ENCODE data around the gene ZNF558. TPM values are rescaled to one million over a fixed set of nuclear protein-coding genes. Genes with fewer than 3 reads are reported as not detected.

Gene ZNF558
- total and polyA plus RNA-seq, 2 donors (not counting 3 experiments of a cell fraction or from before 2014, with no cell fraction given) = 0.35 to 4.2 TPM

- Histone ChIP-seq H3K79me2 (ENCODE audit: control insufficient read depth, insufficient read depth, low read length) (no peaks in the 10 kb centered on the region), H3K4me2 (ENCODE audit: insufficient read depth, low read length) (no peak overlapping the region), H3K27me3 (ENCODE audit: control insufficient read depth in 2 of 2, insufficient read depth in 2 of 2, low read length in 2 of 2) (no peaks in the 10 kb centered on the region), H3K9me3 (replicated peaks; ENCODE audit: control insufficient read depth, insufficient read depth, low read length) (no peaks in the 10 kb centered on the region), H3K4me1 (ENCODE audit: control insufficient read depth, extremely low read depth, insufficient read depth, low read length) (no peaks in the 10 kb centered on the region), H4K20me1 (replicated peaks; ENCODE audit: control insufficient read depth, extremely low read depth, insufficient read depth, low read length) (no peaks in the 10 kb centered on the region), H3K27ac (ENCODE audit: insufficient read depth, low read depth, low read length) (no peak overlapping the region), H3K36me3 (ENCODE audit: control insufficient read depth in 2 of 2, extremely low read depth in 1 of 2, insufficient read depth in 2 of 2, low read length in 2 of 2) (no peaks in the 10 kb centered on the region), H3K9ac (replicated peaks; ENCODE audit: extremely low read depth, insufficient read depth, low read length) (no peak overlapping the region), H3K4me3 (replicated peaks in 1 of 3; ENCODE audit: insufficient read depth in 1 of 3, low read depth in 1 of 3, low read length in 3 of 3) (no peak overlapping the region), H2AFZ (ENCODE audit: low read depth, low read length) (no peak overlapping the region), H3K9me1 (replicated peaks; ENCODE audit: control insufficient read depth, extremely low read depth, insufficient read depth, low read length) (no peaks in the 10 kb centered on the region)
- intact Hi-C loops (cut with micrococcal nuclease) = no loop called here
- no peak for TF ChIP-seq MAX (IDR thresholded peaks at IDR 0.05; ENCODE audit: insufficient read depth, insufficient read length)
- no peak for DNase-seq (ENCODE audit: low read depth, low spot score)
- POLR2A ChIA-PET = no interaction called here
- dilution Hi-C loops (cut with MboI; ENCODE audit: extremely low pct_ligation_motif_present, low sequenced_read_pairs) = no loop called here
- CTCF ChIA-PET = no interaction called here
- no peak for FAIRE-seq
- no TSS peak for BruUV-seq (replicated peaks)
Observed at GRCh38 chr19:8826371-8826770, 5.7 kb downstream of the ZNF558 start.

GRCh38 chr19:8821748-8822241, 10.3 kb downstream of the ZNF558 start:
- Histone ChIP-seq H3K9ac (replicated peaks; ENCODE audit: extremely low read depth, insufficient read depth, low read length) (no peak overlapping the region), H4K20me1 (replicated peaks; ENCODE audit: control insufficient read depth, extremely low read depth, insufficient read depth, low read length) (no peaks in the 10 kb centered on the region), H3K79me2 (ENCODE audit: control insufficient read depth, insufficient read depth, low read length) (no peaks in the 10 kb centered on the region), H3K36me3 (ENCODE audit: control insufficient read depth in 2 of 2, extremely low read depth in 1 of 2, insufficient read depth in 2 of 2, low read length in 2 of 2) (no peaks in the 10 kb centered on the region), H3K27ac (ENCODE audit: insufficient read depth, low read depth, low read length) (no peak overlapping the region), H3K4me3 (replicated peaks in 1 of 3; ENCODE audit: insufficient read depth in 1 of 3, low read depth in 1 of 3, low read length in 3 of 3) (no peak overlapping the region), H3K9me3 (replicated peaks; ENCODE audit: control insufficient read depth, insufficient read depth, low read length) (no peaks in the 10 kb centered on the region), H2AFZ (ENCODE audit: low read depth, low read length) (no peak overlapping the region), H3K4me1 (ENCODE audit: control insufficient read depth, extremely low read depth, insufficient read depth, low read length) (no peaks in the 10 kb centered on the region), H3K9me1 (replicated peaks; ENCODE audit: control insufficient read depth, extremely low read depth, insufficient read depth, low read length) (no peaks in the 10 kb centered on the region), H3K4me2 (ENCODE audit: insufficient read depth, low read length) (no peak overlapping the region), H3K27me3 (ENCODE audit: control insufficient read depth in 2 of 2, insufficient read depth in 2 of 2, low read length in 2 of 2) (no peaks in the 10 kb centered on the region)
- POLR2A ChIA-PET = no interaction called here
- intact Hi-C loops (cut with micrococcal nuclease) = no loop called here
- DNase-seq (ENCODE audit: low read depth, low spot score) = no peak
- no peak for TF ChIP-seq MAX (IDR thresholded peaks at IDR 0.05; ENCODE audit: insufficient read depth, insufficient read length)
- no peak for TF ChIP-seq POLR2A (IDR thresholded peaks at IDR 0.05; ENCODE audit: low read depth, low read length)
- no peak for TF ChIP-seq GATA2 (IDR thresholded peaks at IDR 0.05; ENCODE audit: insufficient read depth, insufficient read length, low read depth, low read length)
- TF ChIP-seq CTCF (IDR thresholded peaks at IDR 0.05; ENCODE audit: extremely low read depth in 1 of 2, insufficient read depth in 1 of 2, low read depth in 1 of 2, low read length in 2 of 2) = no peak
- no peak for TF ChIP-seq JUN (IDR thresholded peaks at IDR 0.05; ENCODE audit: borderline replicate concordance, insufficient read depth, insufficient read length, low read depth)
- TF ChIP-seq EZH2 (IDR thresholded peaks at IDR 0.05; ENCODE audit: borderline replicate concordance, low read depth, low read length, severe bottlenecking) = no peak
- TF ChIP-seq POLR2AphosphoS5 (IDR thresholded peaks at IDR 0.05; ENCODE audit: insufficient read depth, low read depth, low read length) = no peak
- no peak for TF ChIP-seq MYC (IDR thresholded peaks at IDR 0.05; ENCODE audit: low read depth, low read length)
- TF ChIP-seq FOS (IDR thresholded peaks at IDR 0.05; ENCODE audit: borderline replicate concordance, insufficient read depth, low read length) = no peak
- dilution Hi-C loops (cut with MboI; ENCODE audit: extremely low pct_ligation_motif_present, low sequenced_read_pairs) = no loop called here
- no TSS peak for BruUV-seq (replicated peaks)
- no peak for FAIRE-seq
- CTCF ChIA-PET = no interaction called here
